Activated B cell treated with CpG ODN at 0.5 μM for 24 hours (primary cell): Measurements from ENCODE around the gene DHCR24. TPM values are rescaled to one million over a fixed set of nuclear protein-coding genes. Genes with fewer than 3 reads are reported as not detected.
A peak's percentile ranks its signal among the peaks of the same experiment; 100 is the strongest.

Experiments
- ATAC-seq: fragments of 200-7000 bp; cut with Tn5 transposase; one replicate; pipeline ENCODE4 v1.10.0; 2021; ENCODE audit warnings: low read depth, mild to moderate bottlenecking, moderate library complexity
- CTCF ChIA-PET: fragments of 350-600 bp; sonication (Branson Sonifier 250); formaldehyde crosslinking; loops from one replicate; lab custom pipeline; 2021; ENCODE audit warnings: antibody characterized with exemption; lab: Charles Lee
- POLR2A ChIA-PET: fragments of 350-600 bp; sonication (Branson Sonifier 250); formaldehyde crosslinking; loops from one replicate; lab custom pipeline; 2021; ENCODE audit warnings: antibody characterized with exemption; lab: Charles Lee
- DNase-seq: peaks from one replicate; pipeline ENCODE4 v3.0.0; 2022
- H3K27ac Mint-ChIP-seq: one replicate; pipeline ENCODE4 v1.8.0; 2020; ENCODE audit warnings: mixed read lengths
- H3K27me3 Mint-ChIP-seq: one replicate; pipeline ENCODE4 v1.8.0; 2021; ENCODE audit warnings: mixed read lengths
- H3K36me3 Mint-ChIP-seq: one replicate; pipeline ENCODE4 v1.8.0; 2021; ENCODE audit warnings: low read depth, mixed read lengths
- H3K4me1 Mint-ChIP-seq: one replicate; pipeline ENCODE4 v1.8.0; 2021; ENCODE audit warnings: mixed read lengths
- H3K4me3 Mint-ChIP-seq: one replicate; pipeline ENCODE4 v1.8.0; 2020; ENCODE audit warnings: mild to moderate bottlenecking, mixed read lengths
- H3K9me3 Mint-ChIP-seq: one replicate; pipeline ENCODE4 v1.8.0; 2020; ENCODE audit warnings: mixed read lengths
- CTCF ChIP-seq: fragments of 200-600 bp; IDR thresholded peaks from one replicate; pipeline ENCODE4 v1.8.0; 2022; ENCODE audit warnings: antibody characterized with exemption, mild to moderate bottlenecking
- intact Hi-C: fragments of 100-400 bp; cut with micrococcal nuclease; formaldehyde crosslinking; loops from one replicate; pipeline ENCODE4 v1.15.1; 2024
- total RNA-seq: library from RNA; stranded (reverse); gene quantifications from 2 replicates; pipeline ENCODE4 v1.2.3, GENCODE V29; 2022

DHCR24 gene
- total RNA-seq, 1 donor from 2014 or later: 55.0 TPM

- H3K9me3 Mint-ChIP-seq: no peaks in the 10 kb centered on the region
- no peaks in the 10 kb centered on the region for H3K36me3 Mint-ChIP-seq
- no peaks in the 10 kb centered on the region for H3K4me1 Mint-ChIP-seq
- peaks cover 2% of the 10 kb centered on the region for H3K27me3 Mint-ChIP-seq
- no peak for ATAC-seq
- ChIA-PET POLR2A (no interaction called here), CTCF (interaction anchor here (0.8 to 1.1 kb wide), 2 partner anchors 11 to 952 kb away, joined by 3 to 4 read pairs; partner anchors contain the start of gene TTC22)
- H3K27ac Mint-ChIP-seq: no peak overlapping the region
- no peak for DNase-seq
- intact Hi-C loops: loop anchor here (2.0 kb wide), 1 partner anchor 323 kb away; no protein-coding TSS in a partner anchor
- no peak for TF ChIP-seq CTCF
- no peak overlapping the region for H3K4me3 Mint-ChIP-seq
These were observed 75.0 kb downstream of the DHCR24 start for GRCh38 chr1:54811739-54812655.

GRCh38 chr1:54811066-54811465, 75.9 kb downstream of the DHCR24 start:
- no peak for TF ChIP-seq CTCF
- ChIA-PET POLR2A (no interaction called here), CTCF (no interaction called here)
- H3K9me3 Mint-ChIP-seq: no peaks in the 10 kb centered on the region
- ATAC-seq (no peak), DNase-seq (no peak)
- H3K4me1 Mint-ChIP-seq: no peaks in the 10 kb centered on the region
- no peak overlapping the region for H3K4me3 Mint-ChIP-seq
- H3K27ac Mint-ChIP-seq: no peak overlapping the region
- peaks cover 2% of the 10 kb centered on the region for H3K27me3 Mint-ChIP-seq
- no peaks in the 10 kb centered on the region for H3K36me3 Mint-ChIP-seq
- intact Hi-C loops: loop anchor here (2.0 kb wide), 1 partner anchor 322 kb away; no protein-coding TSS in a partner anchor

GRCh38 chr1:54810153-54810942, 76.6 kb downstream of the DHCR24 start:
- no peak for TF ChIP-seq CTCF
- peak; percentile 90 for ATAC-seq
- POLR2A ChIA-PET: no interaction called here
- no peaks in the 10 kb centered on the region for H3K9me3 Mint-ChIP-seq
- no peak overlapping the region for H3K27ac Mint-ChIP-seq
- CTCF ChIA-PET: interaction anchor here (0.6 to 1.6 kb wide), 6 partner anchors 62 to 949 kb away, joined by 3 to 6 read pairs (median 4); no protein-coding TSS in a partner anchor
- DNase-seq: peak; percentile 51
- H3K4me1 Mint-ChIP-seq: no peaks in the 10 kb centered on the region
- H3K27me3 Mint-ChIP-seq: peaks cover 2% of the 10 kb centered on the region
- H3K4me3 Mint-ChIP-seq: no peak overlapping the region
- intact Hi-C loops: loop anchor here (1.0 to 2.0 kb wide), 4 partner anchors 138 to 949 kb away; no protein-coding TSS in a partner anchor
- no peaks in the 10 kb centered on the region for H3K36me3 Mint-ChIP-seq

GRCh38 chr1:54809496-54810074, 77.4 kb downstream of the DHCR24 start:
- Mint-ChIP-seq H3K9me3 (no peaks in the 10 kb centered on the region), H3K4me1 (no peaks in the 10 kb centered on the region)
- intact Hi-C loops: loop anchor here (1.0 to 2.0 kb wide), 4 partner anchors 137 to 948 kb away; no protein-coding TSS in a partner anchor

More at GRCh38 chr1:54809496-54810074, 77.4 kb downstream of the DHCR24 start:
- Mint-ChIP-seq H3K36me3 (no peaks in the 10 kb centered on the region), H3K27ac (no peak overlapping the region), H3K27me3 (peaks cover 2% of the 10 kb centered on the region), H3K4me3 (no peak overlapping the region)
- no peak for TF ChIP-seq CTCF
- POLR2A ChIA-PET: no interaction called here
- ATAC-seq (no peak), DNase-seq (no peak)
- CTCF ChIA-PET: interaction anchor here (0.6 to 1.6 kb wide), 5 partner anchors 106 to 949 kb away, joined by 3 to 6 read pairs (median 4); no protein-coding TSS in a partner anchor
